Muscle of arm (tissue), 12 donors: ENCODE results near the gene ALDH3A2. TPM values are rescaled to one million over a fixed set of nuclear protein-coding genes. Genes with fewer than 3 reads are reported as not detected.

Source experiments
- polyA plus RNA-seq, 12 donors: library from polyadenylated mRNA; unstranded; fragments of 120-200 nt; gene quantifications; one replicate each; pipeline ENCODE4 v1.2.1, GENCODE V29; 2013; ENCODE audit not compliant: insufficient read length in 12 of 12

The ALDH3A2 gene
- polyA plus RNA-seq, 12 donors: 27.3 to 45.2 (median 38.8) TPM; not detected in 1

Other genes starting within 250 kb of the ALDH3A2 start
- 10 to 100 TPM in 1 of 12 donors, 1 to 10 TPM in 10, not detected in 1; 2.1 to 23.0 (median 3.6) TPM for gene RNF112, start 237.5 kb upstream of the ALDH3A2 start, polyA plus RNA-seq
- gene SLC47A1, start 114.9 kb upstream of the ALDH3A2 start, polyA plus RNA-seq: 1 to 10 TPM in 8 of 12 donors, under 1 TPM in 2, not detected in 2; 0.54 to 3.0 (median 1.7) TPM
- gene SLC47A2, start 67.8 kb downstream of the ALDH3A2 start, polyA plus RNA-seq: under 1 TPM in 10 of 12 donors, not detected in 2; 0.15 to 0.60 (median 0.26) TPM
- gene ALDH3A1, start 99.5 kb downstream of the ALDH3A2 start, polyA plus RNA-seq: under 1 TPM in 7 of 12 donors, not detected in 5; 0.08 to 0.38 (median 0.18) TPM
- gene ULK2, start 219.2 kb downstream of the ALDH3A2 start, polyA plus RNA-seq: 10 to 100 TPM in 11 of 12 donors, not detected in 1; 19.0 to 47.7 (median 24.5) TPM